GM03348 (cell line): ENCODE measurements around the gene CGB5.
"Not testable (repeated sequence)": the region's sequence is repeated elsewhere in the genome, so short reads cannot be mapped to it uniquely, and the experiment has no call there.

Experiments used
- DNase-seq: peaks from one replicate; pipeline ENCODE4 v3.0.0; 2012; ENCODE audit warnings: low spot score

CGB5 gene

GRCh38 chr19:49057636-49058234 is 14.1 kb downstream of the CGB5 start, which contains the start of gene CGB7:
CGB7 (minus strand) TSS chr19:49057749; CDS start chr19:49055375, 2,374 bp downstream.
- peak; percentile 92 for DNase-seq

- DNase-seq: peak; percentile 67
These were observed 14.9 kb downstream of the CGB5 start for GRCh38 chr19:49058562-49058961.

DNA sequence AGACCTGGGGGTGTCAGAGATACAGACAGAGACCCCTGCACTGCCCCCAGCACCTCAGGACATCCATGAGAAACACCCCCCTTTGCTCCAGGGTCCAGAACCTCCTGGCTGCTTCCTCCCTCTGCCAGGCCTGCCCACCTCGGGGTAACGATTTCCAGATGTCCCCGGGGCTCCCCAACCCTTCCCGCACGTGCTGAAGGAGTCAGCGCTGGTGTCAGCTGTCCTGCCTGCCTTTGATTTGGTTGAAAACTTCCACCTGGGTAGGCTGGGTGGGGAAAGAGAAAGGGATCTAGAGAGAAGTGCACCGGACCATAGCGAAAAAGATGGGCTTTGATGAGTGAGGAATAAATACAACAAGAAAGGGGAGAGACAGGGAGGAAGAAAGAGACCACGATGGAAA is 15.4 kb downstream of the CGB5 start:
- no peak for DNase-seq

GRCh38 chr19:49061000-49061399 is 17.4 kb downstream of the CGB5 start:
- DNase-seq: no peak

GRCh38 chr19:49061445-49061844 is 17.8 kb downstream of the CGB5 start:
- DNase-seq: no peak

DNA sequence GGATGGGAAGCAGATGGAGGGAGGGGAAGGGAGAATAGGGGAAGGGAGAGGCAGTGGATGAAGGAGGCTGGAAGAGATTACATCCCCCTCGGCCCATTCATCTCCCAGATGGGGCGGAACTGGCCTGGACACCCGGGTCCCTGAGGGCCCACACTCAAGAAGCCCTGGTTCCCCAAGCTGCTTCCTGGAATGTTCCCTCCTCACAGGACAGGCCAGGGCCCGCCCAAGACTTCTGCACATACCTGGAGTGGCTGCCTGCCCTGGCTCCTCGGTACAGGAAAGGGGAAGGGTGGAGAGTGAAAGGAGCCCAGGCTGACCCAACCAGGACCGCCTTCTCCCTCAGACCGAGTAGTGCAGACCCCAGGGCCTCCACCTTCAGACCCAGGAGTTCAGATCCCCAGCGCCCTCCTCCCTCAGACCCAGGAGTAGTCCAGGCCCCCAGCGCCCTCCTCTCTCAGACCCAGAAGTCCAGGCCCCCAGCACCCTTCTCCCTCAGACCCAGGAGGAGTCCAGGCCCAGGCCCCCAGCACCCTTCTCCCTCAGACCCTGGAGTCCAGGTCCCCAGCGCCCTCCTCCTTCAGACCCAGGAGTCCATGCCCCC is 20.5 kb downstream of the CGB5 start:
- no peak for DNase-seq

GRCh38 chr19:49064768-49065611 is 21.3 kb downstream of the CGB5 start, which contains the start of gene NTF4:
NTF4 (minus strand) TSS chr19:49064818; CDS start chr19:49061997, 2,821 bp downstream.
- DNase-seq: peak; percentile 61

- no peak for DNase-seq
These were observed 22.4 kb downstream of the CGB5 start for GRCh38 chr19:49065905-49066512.

DNA sequence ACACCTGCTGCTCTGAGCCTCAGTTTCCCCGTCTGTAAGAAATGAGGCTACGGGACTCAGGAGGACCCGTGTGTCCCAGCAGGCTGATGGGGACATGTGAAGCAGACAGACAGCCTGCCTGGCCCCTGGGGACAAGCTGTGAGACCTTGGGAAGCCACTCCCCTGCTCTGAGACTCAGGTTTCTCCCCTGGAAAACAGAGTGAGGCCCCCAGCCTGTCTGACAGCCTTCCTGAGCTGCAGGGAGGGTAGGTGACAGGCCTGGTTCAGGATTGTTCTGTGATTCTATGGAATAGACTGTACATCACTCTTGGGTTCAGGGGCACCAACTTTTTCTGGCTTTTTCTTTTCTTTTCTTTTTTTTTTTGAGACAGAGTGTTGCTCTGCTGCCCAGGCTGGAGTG is 23.9 kb downstream of the CGB5 start:
- DNase-seq: no peak

- no peak for DNase-seq
These were observed 25.4 kb downstream of the CGB5 start for GRCh38 chr19:49069026-49069425.

GRCh38 chr19:49070416-49070815 is 26.8 kb downstream of the CGB5 start:
- DNase-seq: no peak

GRCh38 chr19:49071860-49072547 is 28.4 kb downstream of the CGB5 start:
- no peak for DNase-seq

- no peak for DNase-seq
These were observed 30.1 kb downstream of the CGB5 start for GRCh38 chr19:49073514-49074378.

- not testable (repeated sequence) for DNase-seq
These were observed 31.2 kb downstream of the CGB5 start for GRCh38 chr19:49074869-49075268.

DNA sequence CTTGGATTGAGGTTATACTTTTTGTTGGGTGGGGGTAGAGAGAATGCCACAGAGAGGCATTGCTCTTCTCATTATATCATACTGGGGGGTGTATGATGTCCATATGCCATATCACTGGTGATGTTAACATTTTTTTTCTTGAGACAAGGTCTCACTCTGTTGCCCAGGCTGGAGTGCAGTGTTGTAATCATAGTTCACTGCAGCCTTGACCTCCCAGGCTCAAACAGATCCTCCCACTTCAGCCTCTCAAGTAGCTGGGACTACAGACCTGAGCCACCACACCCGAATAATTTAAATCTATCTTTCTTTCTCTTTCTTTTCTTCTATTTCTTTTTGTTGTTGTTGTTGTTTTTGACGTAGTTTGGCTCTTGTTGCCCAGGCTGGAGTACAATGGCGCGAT is 36.7 kb downstream of the CGB5 start:
- DNase-seq: no peak

DNA sequence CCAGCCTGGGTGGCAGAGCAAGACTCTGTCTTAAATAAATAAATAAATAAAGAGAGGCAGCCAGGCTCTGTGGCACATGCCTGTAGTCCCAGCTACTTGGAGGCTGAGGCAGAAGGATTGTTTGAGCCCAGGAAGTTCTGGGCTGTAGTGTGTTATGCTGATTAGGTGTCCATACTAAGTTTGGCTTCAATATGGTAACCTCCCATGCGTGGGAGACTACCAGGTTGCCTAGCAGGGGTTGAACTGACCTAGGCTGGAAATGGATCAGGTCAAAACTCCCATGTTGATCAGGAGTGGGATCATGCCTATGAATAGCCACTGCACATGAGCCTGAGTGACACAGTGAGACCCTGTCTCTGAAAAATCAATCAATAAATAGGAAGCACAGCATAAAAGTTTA is 37.6 kb downstream of the CGB5 start:
- DNase-seq: no peak

- no peak for DNase-seq
These were observed 40.8 kb downstream of the CGB5 start for GRCh38 chr19:49084206-49085019.

- peak; percentile 100 for DNase-seq
These were observed 41.6 kb downstream of the CGB5 start, which contains the start of gene SNRNP70 for GRCh38 chr19:49085020-49085867. SNRNP70 (plus strand) TSS chr19:49085451; CDS start chr19:49086415, 964 bp downstream.

DNA sequence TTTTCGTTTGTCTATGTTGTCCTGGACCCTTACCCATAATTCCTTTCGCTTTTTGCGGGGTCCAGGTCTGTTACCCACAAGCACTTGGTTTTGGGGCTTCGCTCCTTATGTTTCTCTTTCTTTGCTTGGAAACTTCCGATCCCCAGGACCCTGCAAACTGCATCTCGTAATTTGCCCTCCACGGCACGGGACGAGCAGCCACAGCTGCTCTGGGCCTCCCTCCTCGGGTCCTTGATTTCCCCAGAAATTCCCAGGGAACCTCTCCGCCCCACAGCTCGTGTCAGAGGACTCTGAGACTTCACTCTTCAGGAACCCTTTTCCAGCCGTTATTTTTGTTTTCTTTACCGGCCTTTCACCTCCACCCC is 42.2 kb downstream of the CGB5 start:
- DNase-seq: no peak
